Testis (tissue), 2 donors: ENCODE data around the gene PRKAG2.

ENCODE experiments used
- CTCF ChIP-seq, 3 experiments: fragments of 450-650 bp in 2 of 3; fragments of 200-600 bp in 1 of 3; sonication (generic) in 1 of 3; IDR thresholded peaks; one replicate each; pipeline ENCODE4 v1.5.1; 2016 to 2019; ENCODE audit warnings: antibody characterized with exemption in 3 of 3, mild to moderate bottlenecking in 2 of 3, moderate library complexity in 1 of 3
- POLR2A ChIP-seq: fragments of 450-650 bp; IDR thresholded peaks from one replicate; pipeline ENCODE4 v1.6.1; 2017; ENCODE audit warnings: antibody characterized with exemption, mild to moderate bottlenecking, moderate library complexity

GRCh38 chr7:151625606-151626005 lies 251.3 kb downstream of the PRKAG2 start:
- no peak for TF ChIP-seq CTCF (IDR thresholded peaks at IDR 0.05)
- TF ChIP-seq POLR2A = no peak
